ENCODE results near the gene CHRND.

DNA sequence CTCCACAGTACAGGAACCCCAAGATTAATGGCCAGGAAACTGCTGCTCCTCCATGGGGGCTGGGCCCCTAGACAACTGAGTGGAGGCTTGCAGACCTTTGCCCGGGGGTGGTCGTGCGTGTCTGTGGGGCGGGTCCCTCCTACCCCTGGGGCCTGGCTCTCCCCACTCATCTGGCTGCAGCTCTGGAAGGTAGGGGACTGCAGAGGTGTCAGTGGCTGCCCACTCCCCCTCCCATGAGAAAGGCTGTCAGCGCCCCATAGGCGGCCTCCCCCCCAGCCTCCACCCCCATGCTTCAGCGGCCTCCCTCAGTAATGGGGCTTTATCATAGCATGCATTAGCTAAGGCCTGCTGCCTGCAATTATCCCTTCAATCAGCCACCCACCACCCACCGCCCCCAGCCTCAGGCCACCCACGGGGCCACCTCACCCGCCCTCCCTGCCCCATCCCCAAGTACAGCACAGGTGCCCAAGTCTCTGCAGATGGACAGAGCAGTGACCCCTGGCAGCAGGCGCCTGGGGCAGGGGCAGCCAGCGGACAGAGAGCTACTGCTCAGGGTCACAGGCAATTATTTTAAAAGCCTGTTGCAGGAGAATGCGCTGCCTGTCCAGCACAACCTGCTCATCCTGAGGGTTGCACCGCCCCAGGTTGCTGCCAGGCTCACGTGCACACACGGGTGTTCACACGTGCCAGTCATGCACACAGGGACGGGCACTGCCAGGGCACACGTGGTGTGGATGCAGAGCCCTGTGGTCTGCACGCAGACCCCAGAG, 29.3 kb upstream of the CHRND start:
- TF ChIP-seq POLR2A (IDR thresholded peaks at IDR 0.05; ENCODE audit: low read depth, low read length) (no peak), MAZ (IDR thresholded peaks at IDR 0.05; ENCODE audit: borderline replicate concordance, low read depth, low read length) (no peak), RAD21 (IDR thresholded peaks at IDR 0.05; ENCODE audit: low read length) (no peak), MAFK (IDR thresholded peaks at IDR 0.05; ENCODE audit: low read depth, low read length) (no peak), SMC3 (IDR thresholded peaks at IDR 0.05; ENCODE audit: low read depth, low read length) (no peak), MXI1 (IDR thresholded peaks at IDR 0.05; ENCODE audit: borderline replicate concordance, low read depth, low read length) (no peak), CHD1 (IDR thresholded peaks at IDR 0.05; ENCODE audit: low read depth, low read length) (no peak), RFX5 (IDR thresholded peaks at IDR 0.05; ENCODE audit: low read depth, low read length) (no peak)
- TF ChIP-seq, protein P1, sequence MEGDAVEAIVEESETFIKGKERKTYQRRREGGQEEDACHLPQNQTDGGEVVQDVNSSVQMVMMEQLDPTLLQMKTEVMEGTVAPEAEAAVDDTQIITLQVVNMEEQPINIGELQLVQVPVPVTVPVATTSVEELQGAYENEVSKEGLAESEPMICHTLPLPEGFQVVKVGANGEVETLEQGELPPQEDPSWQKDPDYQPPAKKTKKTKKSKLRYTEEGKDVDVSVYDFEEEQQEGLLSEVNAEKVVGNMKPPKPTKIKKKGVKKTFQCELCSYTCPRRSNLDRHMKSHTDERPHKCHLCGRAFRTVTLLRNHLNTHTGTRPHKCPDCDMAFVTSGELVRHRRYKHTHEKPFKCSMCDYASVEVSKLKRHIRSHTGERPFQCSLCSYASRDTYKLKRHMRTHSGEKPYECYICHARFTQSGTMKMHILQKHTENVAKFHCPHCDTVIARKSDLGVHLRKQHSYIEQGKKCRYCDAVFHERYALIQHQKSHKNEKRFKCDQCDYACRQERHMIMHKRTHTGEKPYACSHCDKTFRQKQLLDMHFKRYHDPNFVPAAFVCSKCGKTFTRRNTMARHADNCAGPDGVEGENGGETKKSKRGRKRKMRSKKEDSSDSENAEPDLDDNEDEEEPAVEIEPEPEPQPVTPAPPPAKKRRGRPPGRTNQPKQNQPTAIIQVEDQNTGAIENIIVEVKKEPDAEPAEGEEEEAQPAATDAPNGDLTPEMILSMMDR (conservative IDR thresholded peaks at IDR 0.05; ENCODE audit: low read depth, low read length), result no peak
- TF ChIP-seq, protein P2, sequence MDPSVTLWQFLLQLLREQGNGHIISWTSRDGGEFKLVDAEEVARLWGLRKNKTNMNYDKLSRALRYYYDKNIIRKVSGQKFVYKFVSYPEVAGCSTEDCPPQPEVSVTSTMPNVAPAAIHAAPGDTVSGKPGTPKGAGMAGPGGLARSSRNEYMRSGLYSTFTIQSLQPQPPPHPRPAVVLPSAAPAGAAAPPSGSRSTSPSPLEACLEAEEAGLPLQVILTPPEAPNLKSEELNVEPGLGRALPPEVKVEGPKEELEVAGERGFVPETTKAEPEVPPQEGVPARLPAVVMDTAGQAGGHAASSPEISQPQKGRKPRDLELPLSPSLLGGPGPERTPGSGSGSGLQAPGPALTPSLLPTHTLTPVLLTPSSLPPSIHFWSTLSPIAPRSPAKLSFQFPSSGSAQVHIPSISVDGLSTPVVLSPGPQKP (IDR thresholded peaks at IDR 0.05; ENCODE audit: borderline replicate concordance, low read depth, low read length), result no peak
- TF ChIP-seq, protein P3, sequence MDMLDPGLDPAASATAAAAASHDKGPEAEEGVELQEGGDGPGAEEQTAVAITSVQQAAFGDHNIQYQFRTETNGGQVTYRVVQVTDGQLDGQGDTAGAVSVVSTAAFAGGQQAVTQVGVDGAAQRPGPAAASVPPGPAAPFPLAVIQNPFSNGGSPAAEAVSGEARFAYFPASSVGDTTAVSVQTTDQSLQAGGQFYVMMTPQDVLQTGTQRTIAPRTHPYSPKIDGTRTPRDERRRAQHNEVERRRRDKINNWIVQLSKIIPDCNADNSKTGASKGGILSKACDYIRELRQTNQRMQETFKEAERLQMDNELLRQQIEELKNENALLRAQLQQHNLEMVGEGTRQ (IDR thresholded peaks at IDR 0.05; ENCODE audit: low read depth, low read length), result no peak
